HEK293T (cell line): ENCODE results near the gene CIBAR2.

ENCODE experiments used
- CTCF ChIA-PET: fragments of 350-600 bp; formaldehyde crosslinking; extraction: SDS; loops from one replicate; lab custom pipeline; 2021; ENCODE audit warnings: antibody characterized with exemption, inconsistent platforms; lab: Yijun Ruan, JAX
- POLR2A ChIA-PET: fragments of 350-600 bp; formaldehyde crosslinking; extraction: SDS; loops from one replicate; lab custom pipeline; 2020; ENCODE audit warnings: antibody characterized with exemption, inconsistent platforms; lab: Yijun Ruan, JAX
- DNase-seq: peaks from one replicate; pipeline ENCODE4 v3.0.0; 2012; ENCODE audit warnings: mixed read lengths; ENCODE audit errors: extremely low spot score
- ARNT ChIP-seq: fragments of 450-650 bp; IDR thresholded peaks from 2 replicates; pipeline ENCODE4 v1.6.1; 2017; ENCODE audit warnings: mild to moderate bottlenecking
- BHLHE40 ChIP-seq: fragments of 450-650 bp; IDR thresholded peaks from 2 replicates; pipeline ENCODE4 v1.6.1; 2016; ENCODE audit warnings: mild to moderate bottlenecking, moderate library complexity, borderline replicate concordance
- CTBP1 ChIP-seq: fragments of 450-650 bp; IDR thresholded peaks from 2 replicates; pipeline ENCODE4 v1.6.1; 2016; ENCODE audit warnings: borderline replicate concordance
- ELF4 ChIP-seq: fragments of 450-650 bp; IDR thresholded peaks from 2 replicates; pipeline ENCODE4 v1.6.1; 2017; ENCODE audit warnings: antibody characterized with exemption
- FOXA1 ChIP-seq: fragments of 450-650 bp; IDR thresholded peaks from 2 replicates; pipeline ENCODE4 v1.6.1; 2016; ENCODE audit warnings: mild to moderate bottlenecking
- FOXK2 ChIP-seq: fragments of 450-650 bp; IDR thresholded peaks from 2 replicates; pipeline ENCODE4 v1.6.1; 2016; ENCODE audit warnings: mild to moderate bottlenecking
- FOXM1 ChIP-seq: fragments of 450-650 bp; IDR thresholded peaks from 2 replicates; pipeline ENCODE4 v1.6.1; 2017; ENCODE audit warnings: mild to moderate bottlenecking, borderline replicate concordance
- HDGF ChIP-seq: fragments of 450-650 bp; IDR thresholded peaks from 2 replicates; pipeline ENCODE4 v1.6.1; 2017; ENCODE audit warnings: antibody characterized with exemption, borderline replicate concordance
- L3MBTL2 ChIP-seq: fragments of 450-650 bp; conservative IDR thresholded peaks from 2 replicates; pipeline ENCODE4 v1.6.1; 2016; ENCODE audit warnings: mild to moderate bottlenecking
- LEF1 ChIP-seq: fragments of 450-650 bp; IDR thresholded peaks from 2 replicates; pipeline ENCODE4 v1.6.1; 2017; ENCODE audit warnings: mild to moderate bottlenecking, borderline replicate concordance
- NFRKB ChIP-seq: fragments of 450-650 bp; IDR thresholded peaks from 2 replicates; pipeline ENCODE4 v1.6.1; 2016; ENCODE audit warnings: mild to moderate bottlenecking, moderate library complexity
- PKNOX1 ChIP-seq: fragments of 450-650 bp; IDR thresholded peaks from 2 replicates; pipeline ENCODE4 v1.6.1; 2016
- SP1 ChIP-seq: fragments of 450-650 bp; IDR thresholded peaks from 2 replicates; pipeline ENCODE4 v1.6.1; 2017
- SUZ12 ChIP-seq: fragments of 450-650 bp; IDR thresholded peaks from 2 replicates; pipeline ENCODE4 v1.6.1; 2016; ENCODE audit warnings: mild to moderate bottlenecking
- TARDBP ChIP-seq: fragments of 450-650 bp; IDR thresholded peaks from 2 replicates; pipeline ENCODE4 v1.6.1; 2016
- ZNF384 ChIP-seq: fragments of 450-650 bp; IDR thresholded peaks from 2 replicates; pipeline ENCODE4 v1.6.1; 2016

Gene CIBAR2

GRCh38 chr16:85150331-85150940 lies 38.2 kb upstream of the CIBAR2 start:
- no peak for DNase-seq
- CTCF ChIA-PET: no interaction called here
- POLR2A ChIA-PET: no interaction called here
- TF ChIP-seq BHLHE40: no peak
- no peak for TF ChIP-seq CTBP1
- TF ChIP-seq FOXK2: no peak
- TF ChIP-seq PKNOX1: no peak
- TF ChIP-seq SUZ12: no peak
- TF ChIP-seq L3MBTL2: no peak

GRCh38 chr16:85149776-85150175 lies 37.5 kb upstream of the CIBAR2 start:
- TF ChIP-seq BHLHE40: no peak
- TF ChIP-seq FOXM1: no peak
- no peak for TF ChIP-seq CTBP1
- TF ChIP-seq NFRKB: no peak
- no peak for TF ChIP-seq ARNT
- no peak for TF ChIP-seq FOXK2
- TF ChIP-seq FOXA1: no peak
- no peak for TF ChIP-seq SP1
- no peak for TF ChIP-seq ZNF384
- TF ChIP-seq ELF4: no peak
- TF ChIP-seq TARDBP: no peak
- TF ChIP-seq HDGF: no peak
- no peak for TF ChIP-seq SUZ12
- TF ChIP-seq PKNOX1: no peak
- no peak for TF ChIP-seq LEF1
- DNase-seq: no peak
- ChIA-PET CTCF (no interaction called here), POLR2A (no interaction called here)

GRCh38 chr16:85148931-85149330 lies 36.7 kb upstream of the CIBAR2 start:
- no peak for DNase-seq
- ChIA-PET CTCF (no interaction called here), POLR2A (interaction anchor here (0.6 kb wide), 1 partner anchor 11 kb away, joined by 3 read pairs; no protein-coding TSS in a partner anchor)
- TF ChIP-seq ELF4 (no peak), SUZ12 (no peak)

GRCh38 chr16:85146922-85147651 lies 34.8 kb upstream of the CIBAR2 start:
- TF ChIP-seq L3MBTL2 (no peak), CTBP1 (no peak), ARNT (no peak), PKNOX1 (no peak), SP1 (no peak), TARDBP (no peak), FOXK2 (no peak), NFRKB (no peak), HDGF (no peak)
- POLR2A ChIA-PET: no interaction called here
- DNase-seq: no peak
- CTCF ChIA-PET: no interaction called here

- ChIA-PET POLR2A (no interaction called here), CTCF (interaction anchor here (0.6 kb wide), 1 partner anchor 353 kb away, joined by 4 read pairs; no protein-coding TSS in a partner anchor)
- TF ChIP-seq TARDBP (no peak), SUZ12 (no peak), LEF1 (no peak), FOXK2 (no peak), SP1 (no peak), ARNT (no peak), PKNOX1 (no peak), FOXM1 (no peak), L3MBTL2 (no peak), NFRKB (no peak), BHLHE40 (no peak), ELF4 (no peak), HDGF (no peak), FOXA1 (no peak), CTBP1 (no peak)
- no peak for DNase-seq
These were observed 34.2 kb upstream of the CIBAR2 start for GRCh38 chr16:85146532-85146797.
